ENCODE measurements around the gene ZNF365.

ZNF365 gene, protein sequence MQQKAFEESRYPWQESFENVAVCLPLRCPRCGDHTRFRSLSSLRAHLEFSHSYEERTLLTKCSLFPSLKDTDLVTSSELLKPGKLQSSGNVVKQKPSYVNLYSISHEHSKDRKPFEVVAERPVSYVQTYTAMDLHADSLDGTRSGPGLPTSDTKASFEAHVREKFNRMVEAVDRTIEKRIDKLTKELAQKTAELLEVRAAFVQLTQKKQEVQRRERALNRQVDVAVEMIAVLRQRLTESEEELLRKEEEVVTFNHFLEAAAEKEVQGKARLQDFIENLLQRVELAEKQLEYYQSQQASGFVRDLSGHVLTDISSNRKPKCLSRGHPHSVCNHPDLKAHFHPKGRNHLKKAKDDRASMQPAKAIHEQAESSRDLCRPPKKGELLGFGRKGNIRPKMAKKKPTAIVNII

DNA sequence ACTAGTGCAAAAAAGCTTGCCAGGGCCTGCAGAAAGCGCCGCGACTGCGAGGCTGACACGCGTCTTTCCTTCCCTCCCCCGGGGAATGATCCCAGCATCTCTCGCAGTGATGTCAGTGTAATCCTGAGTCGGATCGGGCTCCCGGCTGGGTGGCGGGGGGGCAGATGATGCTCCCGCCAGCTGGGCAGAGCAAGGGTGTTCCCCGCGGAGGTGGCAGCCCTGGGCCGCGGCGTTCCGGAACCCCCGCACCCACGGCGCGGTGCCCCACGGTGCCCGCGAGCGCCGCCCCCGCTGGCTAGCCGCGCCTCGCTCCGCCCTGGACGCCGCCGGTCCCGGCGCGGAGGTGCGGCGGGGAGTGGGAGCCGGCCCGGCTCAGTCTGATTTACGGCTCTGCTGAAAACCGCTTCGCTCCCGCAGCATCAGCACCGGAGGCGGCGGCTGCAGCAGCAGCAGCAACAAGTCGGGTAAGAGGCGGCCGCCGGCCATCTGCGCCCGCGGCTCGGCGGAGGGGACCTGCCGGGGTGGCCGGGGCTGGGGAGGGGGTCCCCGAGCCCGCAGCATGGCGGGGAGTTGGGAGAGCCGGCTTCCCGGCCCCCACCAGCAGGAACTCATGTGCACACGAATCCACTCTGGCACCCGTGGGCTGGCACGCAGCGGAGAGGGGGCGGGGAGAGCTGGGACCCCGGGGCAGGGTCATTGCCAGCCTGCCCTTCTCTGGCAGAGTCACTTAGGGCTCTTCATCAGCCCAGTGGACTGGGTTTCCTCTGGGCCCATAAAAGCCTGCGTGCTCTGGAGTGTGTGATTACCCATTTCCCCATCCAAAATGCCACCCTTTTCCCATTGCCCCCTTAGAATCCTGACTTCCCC, at the start of gene ZNF365:
ZNF365 (plus strand) TSS at position 375 of the 867 bp plus-strand sequence. CDS start 1,825 bp downstream, outside the sequence.
- Mint-ChIP-seq H3K36me3 (ENCODE audit: low read depth) (no peaks in the 10 kb centered on the region), H3K27me3 (peaks cover 45% of the 10 kb centered on the region), H3K4me3 (peak within 1 kb of the TSS; percentile 59), H3K9me3 (no peaks in the 10 kb centered on the region), H3K27ac (no peak within 1 kb of the TSS), H3K4me1 (ENCODE audit: low read depth) (peaks cover 11% of the 10 kb centered on the region)
- intact Hi-C loops (cut with micrococcal nuclease): no loop called here

DNA sequence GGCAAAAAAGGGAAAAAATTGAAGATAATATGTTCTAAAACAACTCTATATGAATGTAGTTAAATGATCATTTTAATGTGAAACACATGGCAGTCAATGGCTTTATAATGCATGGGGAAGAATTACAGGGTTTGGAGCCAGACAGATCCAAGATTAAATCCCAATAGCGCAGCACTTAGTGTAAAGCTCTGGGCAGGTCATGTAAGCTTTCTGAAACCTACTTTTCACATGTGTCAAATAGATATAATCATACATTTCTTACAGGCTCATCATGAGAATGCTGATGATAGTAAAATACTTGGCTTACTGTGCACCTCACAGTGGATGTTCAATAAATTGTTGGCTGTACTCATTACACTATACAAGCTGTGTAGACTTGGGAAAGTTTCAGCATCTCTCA, 48.0 kb upstream of the ZNF365 start:
- H3K27me3 Mint-ChIP-seq: peaks cover 1% of the 10 kb centered on the region
- H3K4me3 Mint-ChIP-seq: no peak overlapping the region
- no peaks in the 10 kb centered on the region for H3K36me3 Mint-ChIP-seq (ENCODE audit: low read depth)
- no peaks in the 10 kb centered on the region for H3K4me1 Mint-ChIP-seq (ENCODE audit: low read depth)
- peaks cover 7% of the 10 kb centered on the region for H3K9me3 Mint-ChIP-seq
- H3K27ac Mint-ChIP-seq: no peak overlapping the region
- intact Hi-C loops (cut with micrococcal nuclease): no loop called here

DNA sequence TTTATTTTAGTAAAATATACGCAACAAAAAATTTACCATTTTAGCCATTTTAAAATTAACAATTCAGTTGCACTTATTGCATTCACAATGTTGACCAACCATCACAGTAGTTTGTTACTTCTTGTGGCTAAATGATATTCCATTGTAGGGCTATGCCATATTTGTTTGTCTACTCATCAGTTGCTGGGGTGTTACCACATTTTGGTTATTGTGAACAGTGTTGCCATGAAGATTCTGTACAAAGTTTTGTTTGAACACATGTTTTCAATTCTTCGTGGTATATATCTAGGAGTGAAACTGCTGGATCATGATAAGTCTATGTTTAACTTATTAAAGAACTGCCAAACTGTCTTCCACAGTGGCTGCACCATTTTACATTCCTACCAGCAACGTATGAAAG, 46.3 kb upstream of the ZNF365 start:
- intact Hi-C loops (cut with micrococcal nuclease): no loop called here
- H3K27ac Mint-ChIP-seq: no peak overlapping the region
- H3K27me3 Mint-ChIP-seq: peaks cover 5% of the 10 kb centered on the region
- H3K4me1 Mint-ChIP-seq (ENCODE audit: low read depth): no peaks in the 10 kb centered on the region
- no peaks in the 10 kb centered on the region for H3K36me3 Mint-ChIP-seq (ENCODE audit: low read depth)
- H3K9me3 Mint-ChIP-seq: peaks cover 17% of the 10 kb centered on the region
- no peak overlapping the region for H3K4me3 Mint-ChIP-seq

DNA sequence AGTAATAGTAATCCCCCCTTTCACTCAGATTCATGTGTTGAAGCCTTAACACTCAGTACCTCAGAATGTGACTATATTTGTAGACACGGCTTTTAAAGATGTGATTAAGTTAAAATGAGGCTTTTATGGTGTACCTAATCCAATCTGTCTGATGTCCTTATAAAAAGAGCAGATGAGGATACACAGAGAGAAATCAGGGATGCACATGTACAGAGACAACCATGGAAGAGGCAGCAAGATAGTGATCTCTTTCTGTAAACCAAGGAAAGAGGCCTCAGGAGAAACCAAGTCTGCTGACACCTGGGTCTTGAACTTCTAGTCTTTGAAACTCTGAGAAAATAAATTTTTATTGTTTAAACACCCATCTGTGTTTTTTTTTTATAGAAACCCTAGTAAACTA, 44.0 kb upstream of the ZNF365 start:
- Mint-ChIP-seq H3K4me3 (no peak overlapping the region), H3K36me3 (ENCODE audit: low read depth) (no peaks in the 10 kb centered on the region), H3K4me1 (ENCODE audit: low read depth) (no peaks in the 10 kb centered on the region), H3K27me3 (peaks cover 5% of the 10 kb centered on the region), H3K9me3 (peaks cover 21% of the 10 kb centered on the region), H3K27ac (no peak overlapping the region)
- intact Hi-C loops (cut with micrococcal nuclease): no loop called here

DNA sequence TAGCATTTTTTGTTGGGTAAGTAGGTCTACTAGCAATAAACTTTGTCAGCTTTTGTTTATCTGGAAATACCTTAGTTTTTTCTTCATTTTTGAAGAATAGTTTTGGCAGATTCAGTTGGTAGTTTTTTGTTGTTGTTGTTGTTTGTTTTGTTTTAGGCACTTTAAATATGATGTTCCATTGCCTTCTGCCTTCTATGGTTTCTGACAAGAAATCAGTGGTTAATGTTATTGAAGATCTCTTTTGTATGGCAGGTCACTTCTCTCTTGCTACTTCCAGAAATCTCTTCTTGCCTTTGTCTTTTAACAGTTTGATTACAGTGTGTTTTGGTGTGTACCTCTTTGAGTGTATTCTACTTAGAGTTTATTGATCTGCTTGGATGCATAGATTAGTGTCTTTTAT, 41.8 kb upstream of the ZNF365 start:
- Mint-ChIP-seq H3K4me3 (no peak overlapping the region), H3K36me3 (ENCODE audit: low read depth) (no peaks in the 10 kb centered on the region), H3K9me3 (peaks cover 29% of the 10 kb centered on the region), H3K27me3 (peaks cover 4% of the 10 kb centered on the region), H3K4me1 (ENCODE audit: low read depth) (no peaks in the 10 kb centered on the region), H3K27ac (no peak overlapping the region)
- intact Hi-C loops (cut with micrococcal nuclease): no loop called here

DNA sequence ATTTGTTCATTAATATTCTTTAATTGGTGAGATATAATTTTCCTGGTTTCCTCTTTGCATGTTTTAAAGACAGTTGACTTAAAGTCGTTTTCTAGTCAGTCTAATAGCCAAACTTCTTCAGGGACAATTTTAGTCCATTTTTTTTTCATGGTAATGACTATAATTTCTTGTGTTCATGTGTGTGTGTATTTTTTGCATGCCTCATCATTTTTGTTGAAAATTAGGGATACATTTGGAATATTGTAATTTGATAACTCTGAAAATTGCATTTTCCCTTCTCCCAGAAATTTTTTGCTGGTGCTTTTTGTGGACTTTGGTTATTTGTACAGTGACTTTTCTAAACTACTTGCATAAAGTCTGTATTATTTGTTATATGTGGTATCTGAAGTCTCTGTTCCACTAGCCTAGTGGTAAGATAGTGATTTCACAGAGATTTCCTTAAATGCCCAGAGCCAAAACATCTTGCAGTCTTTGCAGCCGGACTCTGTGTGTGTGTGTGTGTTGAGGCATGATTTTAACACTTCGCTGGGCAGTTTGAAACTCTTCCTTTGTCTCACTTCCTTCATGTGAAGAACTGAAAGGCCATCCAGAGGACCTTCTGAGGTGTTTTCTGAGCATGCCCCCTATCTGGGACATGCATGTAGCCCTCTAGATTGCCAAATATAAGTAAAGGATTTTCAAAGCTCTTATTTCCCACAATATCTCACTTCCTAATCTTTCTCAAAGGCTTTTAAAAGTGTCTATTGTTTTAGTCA, 40.9 kb upstream of the ZNF365 start:
- Mint-ChIP-seq H3K27ac (no peak overlapping the region), H3K36me3 (ENCODE audit: low read depth) (no peaks in the 10 kb centered on the region), H3K27me3 (peaks cover 4% of the 10 kb centered on the region), H3K4me1 (ENCODE audit: low read depth) (no peaks in the 10 kb centered on the region), H3K9me3 (peaks cover 36% of the 10 kb centered on the region), H3K4me3 (no peak overlapping the region)
- intact Hi-C loops (cut with micrococcal nuclease): no loop called here

DNA sequence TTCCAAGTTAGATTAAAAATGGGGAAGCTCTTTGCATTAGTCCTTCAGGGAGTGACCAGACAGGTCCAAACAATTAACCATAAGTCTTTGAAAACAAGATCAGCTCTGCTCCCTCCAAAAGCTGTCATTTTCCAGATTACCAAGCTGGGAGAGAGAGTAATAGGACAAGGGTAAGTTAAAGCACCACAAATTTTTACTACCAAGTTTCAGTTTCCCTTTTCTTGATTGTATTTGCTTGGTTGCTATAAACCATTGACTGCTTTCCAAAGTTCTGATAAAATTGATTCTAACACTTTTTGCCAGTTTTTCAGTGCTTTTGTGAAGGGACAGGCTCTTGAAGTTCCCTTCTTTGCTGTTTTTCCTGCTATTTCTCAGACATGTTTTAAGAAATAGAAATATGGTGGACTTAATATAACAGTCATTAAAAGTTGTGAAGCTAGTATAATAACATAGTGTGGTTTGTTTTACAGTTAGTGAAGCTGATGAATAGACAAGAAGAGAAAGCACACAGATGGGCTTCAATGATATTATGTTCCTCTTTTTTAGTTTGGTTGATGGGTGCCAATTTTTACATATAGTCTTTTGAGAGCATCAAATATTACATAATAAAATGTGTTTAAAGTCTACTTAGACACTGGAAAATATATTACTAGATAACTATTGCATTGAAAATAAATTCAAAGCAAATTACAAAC, 40.0 kb upstream of the ZNF365 start:
- Mint-ChIP-seq H3K36me3 (ENCODE audit: low read depth) (no peaks in the 10 kb centered on the region), H3K27me3 (peaks cover 4% of the 10 kb centered on the region), H3K27ac (no peak overlapping the region), H3K9me3 (peaks cover 39% of the 10 kb centered on the region), H3K4me1 (ENCODE audit: low read depth) (no peaks in the 10 kb centered on the region), H3K4me3 (no peak overlapping the region)
- intact Hi-C loops (cut with micrococcal nuclease): no loop called here

DNA sequence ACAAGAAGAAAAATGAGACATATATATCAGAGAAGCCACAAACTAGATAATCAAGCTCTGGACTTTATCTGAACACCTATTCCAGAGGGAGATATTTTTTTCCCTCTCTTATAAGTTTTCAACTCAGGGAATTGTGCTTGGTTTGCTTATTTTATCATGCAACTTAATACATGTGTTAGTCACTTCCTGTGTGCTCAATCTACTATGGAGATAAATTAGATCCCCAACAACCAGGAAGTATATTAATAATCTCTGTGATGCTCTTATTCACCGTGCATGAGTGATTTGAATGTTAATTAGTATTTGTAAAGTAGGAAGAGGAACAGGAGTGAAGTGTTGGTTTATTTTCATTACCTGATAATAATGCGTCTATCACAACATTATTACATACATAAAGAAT, 38.8 kb upstream of the ZNF365 start:
- H3K9me3 Mint-ChIP-seq: peaks cover 50% of the 10 kb centered on the region
- H3K4me1 Mint-ChIP-seq (ENCODE audit: low read depth): no peaks in the 10 kb centered on the region
- no peak overlapping the region for H3K4me3 Mint-ChIP-seq
- H3K27me3 Mint-ChIP-seq: peaks cover 4% of the 10 kb centered on the region
- H3K36me3 Mint-ChIP-seq (ENCODE audit: low read depth): no peaks in the 10 kb centered on the region
- intact Hi-C loops (cut with micrococcal nuclease): no loop called here
- H3K27ac Mint-ChIP-seq: no peak overlapping the region

DNA sequence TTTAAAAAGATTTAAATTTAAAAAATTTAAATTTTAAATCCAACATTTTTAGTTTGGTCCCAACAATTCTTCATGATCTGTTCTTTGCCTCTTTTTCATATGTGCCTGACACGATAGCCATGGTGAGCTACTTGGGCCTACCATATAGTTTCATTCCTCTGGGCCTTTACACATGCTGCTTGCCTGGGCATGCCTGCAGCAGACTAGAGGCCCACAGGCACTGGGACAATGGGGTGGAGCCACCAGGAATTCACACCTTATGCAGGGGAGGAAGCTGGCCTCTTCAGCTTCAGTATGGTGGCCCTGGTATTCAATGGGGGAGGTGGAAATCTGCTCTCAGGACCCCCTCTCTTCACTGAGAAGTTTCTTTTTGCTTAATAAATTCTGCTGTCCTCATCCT, 37.8 kb upstream of the ZNF365 start:
- Mint-ChIP-seq H3K27ac (no peak overlapping the region), H3K4me3 (no peak overlapping the region), H3K36me3 (ENCODE audit: low read depth) (no peaks in the 10 kb centered on the region), H3K4me1 (ENCODE audit: low read depth) (no peaks in the 10 kb centered on the region), H3K27me3 (peaks cover 4% of the 10 kb centered on the region), H3K9me3 (peaks cover 55% of the 10 kb centered on the region)
- intact Hi-C loops (cut with micrococcal nuclease): no loop called here

DNA sequence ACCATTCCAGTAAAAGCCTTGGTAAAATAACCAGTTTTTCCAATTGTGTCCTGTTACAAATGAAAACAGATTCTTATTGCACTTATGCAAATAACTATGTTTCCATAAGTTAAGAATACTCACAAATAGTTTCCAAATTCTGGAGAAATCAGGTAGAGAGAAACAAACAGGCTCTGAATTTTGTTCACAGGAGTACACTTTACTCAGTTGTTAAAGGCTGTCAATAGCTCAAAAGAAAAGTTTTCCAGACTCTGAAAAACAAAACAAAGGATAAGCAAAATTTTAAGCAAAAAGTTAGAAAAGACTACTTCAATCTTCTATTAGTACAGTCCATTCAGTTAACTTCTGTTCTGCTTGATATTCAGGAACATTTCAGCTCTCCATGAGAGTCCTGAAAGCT, 32.8 kb upstream of the ZNF365 start:
- H3K27me3 Mint-ChIP-seq: no peaks in the 10 kb centered on the region
- H3K4me1 Mint-ChIP-seq (ENCODE audit: low read depth): no peaks in the 10 kb centered on the region
- no peaks in the 10 kb centered on the region for H3K36me3 Mint-ChIP-seq (ENCODE audit: low read depth)
- H3K9me3 Mint-ChIP-seq: peaks cover 57% of the 10 kb centered on the region
- H3K4me3 Mint-ChIP-seq: no peak overlapping the region
- intact Hi-C loops (cut with micrococcal nuclease): no loop called here
- no peak overlapping the region for H3K27ac Mint-ChIP-seq

DNA sequence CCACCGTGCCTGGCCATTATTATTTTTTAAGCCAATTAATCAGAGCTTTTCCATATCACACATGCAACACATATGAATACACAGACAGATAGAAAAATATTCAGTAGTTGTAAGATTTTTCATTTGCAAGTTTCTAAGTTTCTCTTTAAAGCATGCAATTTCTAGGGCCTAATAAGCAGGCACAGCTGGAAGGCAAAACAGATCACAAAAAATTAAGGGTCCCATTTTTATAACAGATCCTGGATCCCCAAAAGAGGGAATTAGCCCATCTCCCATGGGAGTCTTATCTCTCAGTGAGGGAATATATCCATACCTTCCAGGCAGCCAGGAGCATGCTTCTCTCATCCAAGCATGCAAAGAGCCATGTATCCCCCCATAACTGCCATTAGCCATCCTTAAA, 31.2 kb upstream of the ZNF365 start:
- Mint-ChIP-seq H3K36me3 (ENCODE audit: low read depth) (no peaks in the 10 kb centered on the region), H3K4me1 (ENCODE audit: low read depth) (no peaks in the 10 kb centered on the region), H3K4me3 (no peak overlapping the region), H3K9me3 (peaks cover 65% of the 10 kb centered on the region), H3K27ac (no peak overlapping the region), H3K27me3 (no peaks in the 10 kb centered on the region)
- intact Hi-C loops (cut with micrococcal nuclease): no loop called here

DNA sequence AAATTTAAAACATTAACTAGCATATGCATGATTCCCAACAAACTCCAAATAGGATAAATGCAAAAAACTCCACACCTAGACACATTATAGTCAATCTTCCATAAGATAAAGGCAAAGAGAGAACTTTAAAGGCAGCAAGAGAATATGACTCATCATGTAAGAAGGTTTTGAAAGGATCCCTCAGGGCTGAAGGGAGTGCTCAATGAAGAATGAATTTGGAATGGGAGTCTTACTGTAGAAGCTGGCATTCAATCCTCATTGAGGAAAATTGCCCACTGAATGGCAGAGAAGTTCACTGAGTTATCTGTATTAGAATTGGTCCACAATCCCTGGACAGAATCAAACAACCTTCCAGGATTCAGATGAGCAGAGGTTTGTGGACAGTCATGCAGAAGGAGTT, 26.1 kb upstream of the ZNF365 start:
- H3K27me3 Mint-ChIP-seq: no peaks in the 10 kb centered on the region
- no peak overlapping the region for H3K27ac Mint-ChIP-seq
- intact Hi-C loops (cut with micrococcal nuclease): no loop called here
- peaks cover 61% of the 10 kb centered on the region for H3K9me3 Mint-ChIP-seq
- H3K4me1 Mint-ChIP-seq (ENCODE audit: low read depth): no peaks in the 10 kb centered on the region
- H3K36me3 Mint-ChIP-seq (ENCODE audit: low read depth): no peaks in the 10 kb centered on the region
- no peak overlapping the region for H3K4me3 Mint-ChIP-seq

DNA sequence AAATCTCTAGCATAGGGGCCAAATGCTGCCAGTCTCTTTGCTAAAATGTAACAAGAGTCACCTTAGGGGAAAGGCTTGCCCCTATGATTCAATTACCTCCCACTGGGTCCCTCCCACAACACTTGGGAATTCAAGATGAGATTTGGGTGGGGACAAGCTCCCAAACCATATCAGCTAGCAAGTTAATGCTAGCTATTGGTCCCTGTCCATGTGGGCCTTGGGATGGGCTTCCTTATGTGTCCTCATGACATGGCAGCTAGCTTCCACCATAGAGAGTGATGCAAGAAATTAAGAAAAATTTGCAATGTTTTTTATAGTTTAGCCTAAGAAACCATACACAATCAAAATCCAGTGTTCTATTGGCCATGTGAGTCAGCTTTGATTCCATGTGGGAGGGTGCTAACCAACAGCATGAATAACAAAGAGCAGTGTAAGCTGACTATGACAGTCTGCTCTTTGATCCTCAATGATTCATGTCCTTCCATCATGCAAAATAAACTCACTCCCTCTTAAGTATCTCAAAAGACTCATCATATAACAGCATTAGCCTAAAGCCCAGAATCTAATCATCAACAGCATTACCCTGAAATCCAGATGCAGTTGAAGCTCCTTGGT, 21.7 kb upstream of the ZNF365 start:
- Mint-ChIP-seq H3K4me3 (no peak overlapping the region), H3K4me1 (ENCODE audit: low read depth) (no peaks in the 10 kb centered on the region), H3K9me3 (peaks cover 50% of the 10 kb centered on the region), H3K27me3 (no peaks in the 10 kb centered on the region), H3K36me3 (ENCODE audit: low read depth) (no peaks in the 10 kb centered on the region), H3K27ac (no peak overlapping the region)
- intact Hi-C loops (cut with micrococcal nuclease): no loop called here
